NCI-H1417 treated with DMSO at 0.1 percent for 48 hours (cell line): ENCODE measurements around the gene CNNM4.
A peak's percentile ranks its signal among the peaks of the same experiment; 100 is the strongest.

Source experiments
- DNase-seq: peaks from one replicate; lab custom pipeline; 2025; lab: John Stamatoyannopoulos, UW

Gene CNNM4

DNA sequence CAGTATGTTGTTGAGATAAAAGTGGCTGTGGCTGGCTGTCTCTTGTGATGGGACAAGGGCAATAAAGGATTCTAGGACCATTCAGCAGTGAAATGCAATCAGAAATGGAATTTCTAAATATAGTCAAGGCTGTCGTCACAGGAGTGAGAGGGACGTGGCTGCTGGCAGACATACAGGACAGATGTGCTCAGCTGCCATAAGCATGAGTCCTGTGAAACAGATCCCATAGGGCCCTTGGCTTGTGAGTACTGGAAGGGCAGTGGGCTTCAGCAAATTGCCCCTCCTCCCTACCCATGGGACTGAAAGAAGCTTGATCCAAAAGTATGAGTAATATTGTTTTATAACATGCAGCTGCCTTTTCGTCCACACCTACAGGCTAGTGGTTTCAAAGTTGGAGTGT is 51.2 kb downstream of the CNNM4 start:
- DNase-seq: no peak

DNA sequence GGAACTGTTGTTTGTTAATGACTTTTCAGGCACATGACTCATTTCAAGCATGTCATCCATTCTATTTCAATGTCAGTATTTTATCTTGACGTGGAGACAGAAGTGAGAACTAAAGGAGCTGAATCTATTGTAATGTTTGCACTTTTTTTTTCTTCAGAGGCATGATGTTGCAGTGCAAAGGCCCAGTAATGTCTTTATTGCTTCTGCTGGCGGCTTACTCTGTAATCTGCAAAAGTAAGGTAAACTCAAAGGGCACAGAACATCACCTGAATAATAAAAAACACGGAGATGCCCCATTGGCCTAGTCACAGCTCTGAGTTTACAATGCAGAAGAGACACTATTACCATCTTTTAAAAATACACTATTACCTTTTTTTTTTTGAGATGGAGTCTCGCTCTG is 53.0 kb downstream of the CNNM4 start:
- no peak for DNase-seq

GRCh38 chr2:96815326-96816126 is 54.8 kb downstream of the CNNM4 start:
- DNase-seq: no peak

DNA sequence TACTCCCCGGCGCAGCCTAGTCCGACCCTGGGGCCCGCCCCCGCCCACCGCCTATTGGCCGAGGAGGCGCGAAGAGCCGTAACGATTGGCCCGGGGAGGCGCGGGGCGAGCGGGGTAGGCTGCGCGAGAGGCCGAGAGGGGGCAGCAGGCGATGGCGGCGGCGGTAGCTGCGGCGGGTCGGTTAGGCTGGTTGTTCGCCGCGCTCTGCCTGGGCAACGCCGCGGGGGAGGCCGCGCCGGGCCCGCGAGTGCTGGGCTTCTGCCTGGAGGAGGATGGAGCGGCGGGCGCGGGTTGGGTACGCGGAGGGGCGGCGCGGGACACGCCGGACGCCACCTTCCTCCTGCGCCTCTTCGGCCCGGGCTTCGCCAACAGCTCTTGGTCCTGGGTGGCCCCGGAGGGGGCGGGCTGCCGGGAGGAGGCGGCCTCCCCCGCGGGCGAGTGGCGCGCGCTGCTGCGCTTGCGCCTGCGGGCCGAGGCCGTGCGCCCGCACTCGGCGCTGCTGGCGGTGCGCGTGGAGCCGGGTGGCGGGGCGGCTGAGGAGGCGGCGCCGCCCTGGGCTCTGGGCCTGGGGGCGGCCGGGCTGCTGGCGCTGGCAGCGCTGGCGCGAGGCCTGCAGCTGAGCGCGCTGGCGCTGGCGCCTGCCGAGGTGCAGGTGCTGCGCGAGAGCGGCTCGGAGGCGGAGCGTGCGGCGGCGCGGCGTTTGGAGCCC is 55.6 kb downstream of the CNNM4 start, which contains the start of gene CNNM3:
Gene CNNM3 (plus strand): TSS at position 142 of the 709 bp plus-strand sequence. CDS start 10 bp downstream, at position 152.
- DNase-seq: peak; percentile 60

- DNase-seq: no peak
Observed at GRCh38 chr2:96816836-96817702, 56.4 kb downstream of the CNNM4 start.

GRCh38 chr2:96817882-96818281 is 57.2 kb downstream of the CNNM4 start:
- DNase-seq: no peak

DNA sequence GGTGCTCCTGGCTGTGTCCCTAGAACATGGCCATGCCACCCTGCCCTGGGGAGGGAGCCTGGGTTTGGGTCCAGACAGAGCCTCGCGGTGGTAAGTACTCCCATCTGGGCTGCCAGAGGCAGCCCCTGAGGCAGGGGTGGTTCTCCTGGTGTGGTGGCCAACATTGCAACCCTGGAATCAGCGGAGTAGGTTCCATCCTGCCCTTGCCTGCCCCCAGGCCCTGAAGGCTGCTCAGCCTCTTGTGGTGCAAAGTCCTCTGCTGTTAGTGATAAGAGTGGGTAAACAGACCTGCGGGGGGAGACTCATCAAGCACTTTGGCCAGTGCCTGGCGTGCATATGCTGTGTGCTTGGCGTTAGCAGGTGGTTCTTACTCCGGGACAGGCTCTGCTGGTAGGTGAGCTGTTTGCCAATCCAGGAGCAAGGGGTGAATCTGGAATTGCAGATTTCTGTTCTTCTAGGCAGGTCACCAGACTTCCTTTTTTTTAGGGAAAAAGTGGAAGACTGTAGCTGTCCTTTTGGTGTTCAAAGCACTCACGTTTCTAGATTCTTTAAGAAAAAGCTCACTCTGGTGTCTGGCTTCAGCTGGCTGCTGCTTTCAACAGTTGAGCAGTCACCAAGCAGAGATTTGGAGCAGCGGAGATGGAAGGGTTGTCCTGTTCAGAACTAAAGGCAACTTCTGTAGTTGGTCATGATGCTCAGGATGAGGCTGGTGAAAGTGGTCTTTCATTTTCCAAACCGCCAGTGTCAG is 58.6 kb downstream of the CNNM4 start:
- DNase-seq: no peak

DNA sequence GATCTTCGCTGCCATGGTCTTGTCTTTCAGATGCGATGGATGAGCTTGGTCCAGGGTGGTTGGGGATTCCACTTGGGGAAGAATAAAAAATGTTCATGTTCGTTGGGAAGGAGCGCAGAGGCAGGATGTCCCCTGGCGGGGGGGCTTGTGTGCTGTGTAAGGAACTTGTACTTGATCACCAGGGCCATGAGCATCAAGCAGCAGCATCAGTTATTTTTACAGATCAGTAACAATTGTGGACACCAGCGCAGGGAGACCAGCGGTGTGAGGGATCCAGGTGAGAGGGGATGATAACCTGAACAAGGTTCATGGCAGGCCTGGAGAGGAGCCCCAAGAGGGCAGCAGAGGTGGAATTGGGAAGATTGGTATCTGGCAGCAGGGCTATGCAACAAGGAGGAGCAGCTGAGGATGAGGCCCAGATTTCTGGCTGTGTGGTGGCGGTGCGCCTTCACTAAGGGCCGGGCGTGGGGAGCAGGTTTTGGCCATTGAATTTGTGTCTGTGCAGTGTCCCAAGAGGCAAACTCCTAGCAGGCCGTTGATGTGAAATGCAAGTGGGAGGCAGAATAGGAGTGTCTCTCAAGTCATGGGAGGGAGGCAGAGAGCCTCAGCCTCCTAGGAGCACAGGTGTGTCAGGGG is 59.3 kb downstream of the CNNM4 start:
- no peak for DNase-seq

- DNase-seq: no peak
Observed at GRCh38 chr2:96821113-96821675, 60.5 kb downstream of the CNNM4 start.

GRCh38 chr2:96822786-96823185 is 62.1 kb downstream of the CNNM4 start:
- DNase-seq: no peak

DNA sequence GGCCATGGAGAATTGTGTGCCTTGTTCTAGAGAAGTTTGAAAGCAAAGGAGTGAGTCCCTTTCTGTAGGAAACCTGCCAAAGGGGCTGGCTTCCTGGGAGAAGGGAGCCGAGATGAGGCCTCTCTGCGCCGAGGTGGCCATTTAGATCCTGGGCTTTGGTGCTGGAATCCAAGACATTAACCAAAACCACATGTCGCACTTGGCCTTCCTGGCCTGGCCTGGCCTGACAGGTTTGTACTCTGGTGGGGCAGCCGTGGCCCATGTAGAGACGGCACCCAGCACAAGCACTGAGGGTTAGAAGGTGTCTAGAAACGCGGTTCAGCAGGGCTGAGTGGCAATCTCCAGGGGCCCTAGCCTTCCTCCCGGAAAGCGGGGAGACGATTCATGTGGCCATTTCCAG is 62.5 kb downstream of the CNNM4 start:
- no peak for DNase-seq

- no peak for DNase-seq
Observed at GRCh38 chr2:96824079-96824870, 63.6 kb downstream of the CNNM4 start.

DNA sequence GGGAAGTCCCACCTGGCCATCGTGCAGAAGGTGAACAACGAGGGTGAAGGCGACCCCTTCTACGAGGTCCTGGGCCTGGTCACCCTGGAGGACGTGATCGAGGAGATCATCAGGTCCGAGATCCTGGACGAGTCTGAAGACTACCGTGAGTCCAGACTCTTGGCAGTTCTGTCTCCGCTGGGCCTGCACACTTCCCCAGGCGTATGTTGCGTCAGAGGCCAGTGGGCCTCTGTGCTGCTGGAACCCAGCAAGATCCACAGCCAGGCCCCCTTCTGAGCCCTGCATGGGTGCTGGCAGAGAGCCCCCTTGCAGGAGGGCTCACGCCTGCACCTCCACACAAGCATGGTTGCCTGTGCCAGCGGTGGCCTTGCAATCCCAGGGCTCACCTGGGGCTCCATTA is 64.4 kb downstream of the CNNM4 start:
- DNase-seq: no peak

DNA sequence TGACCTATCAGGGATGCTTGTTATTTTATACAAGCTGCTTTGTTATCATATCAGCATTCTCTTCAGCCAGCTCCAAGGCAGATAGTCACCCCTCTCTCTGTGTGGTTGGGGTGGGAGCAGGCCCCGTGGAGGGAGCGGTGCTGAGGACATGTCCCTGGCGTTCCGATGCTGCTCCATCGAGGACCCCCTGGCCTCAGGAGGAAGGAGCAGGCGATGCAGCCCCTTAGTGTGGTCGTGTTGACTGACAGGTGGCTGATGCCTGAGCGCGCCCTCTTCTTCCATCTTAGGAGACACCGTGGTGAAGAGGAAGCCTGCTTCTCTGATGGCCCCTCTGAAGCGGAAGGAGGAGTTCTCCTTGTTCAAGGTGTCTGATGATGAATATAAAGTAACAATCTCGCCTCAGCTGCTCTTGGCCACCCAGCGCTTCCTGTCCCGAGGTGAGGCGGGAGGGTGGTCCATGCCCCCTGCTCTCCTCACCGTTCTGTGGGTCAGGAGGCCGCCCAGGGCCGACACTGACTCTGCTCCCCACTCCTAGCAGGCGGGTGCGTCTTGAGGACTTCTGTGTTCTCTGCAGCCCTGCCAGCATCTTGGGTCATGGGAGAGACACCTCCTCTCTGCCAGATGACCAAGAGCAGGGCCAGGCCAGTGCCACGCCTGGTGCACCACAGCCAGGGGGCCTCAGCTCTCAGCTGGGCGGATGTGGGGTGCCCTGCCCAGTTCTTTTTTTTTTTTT is 66.0 kb downstream of the CNNM4 start:
- no peak for DNase-seq

DNA sequence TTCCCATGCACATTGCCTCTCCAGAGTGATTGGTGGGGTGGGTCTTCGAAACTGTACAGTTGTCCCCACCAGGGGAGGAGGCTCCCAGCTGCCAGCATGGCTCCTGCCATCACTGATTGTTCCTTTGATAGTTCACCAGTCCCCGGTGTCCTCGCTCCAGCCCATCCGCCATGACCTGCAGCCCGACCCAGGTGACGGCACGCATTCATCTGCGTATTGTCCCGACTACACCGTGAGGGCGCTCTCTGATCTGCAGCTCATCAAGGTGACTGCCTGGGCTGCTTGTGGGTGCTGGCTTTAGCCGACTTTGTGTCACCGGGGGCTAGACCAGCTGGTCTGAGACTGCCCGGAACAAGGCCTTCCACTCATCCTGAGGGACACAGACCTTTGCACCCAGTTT is 67.7 kb downstream of the CNNM4 start:
- DNase-seq: no peak

DNA sequence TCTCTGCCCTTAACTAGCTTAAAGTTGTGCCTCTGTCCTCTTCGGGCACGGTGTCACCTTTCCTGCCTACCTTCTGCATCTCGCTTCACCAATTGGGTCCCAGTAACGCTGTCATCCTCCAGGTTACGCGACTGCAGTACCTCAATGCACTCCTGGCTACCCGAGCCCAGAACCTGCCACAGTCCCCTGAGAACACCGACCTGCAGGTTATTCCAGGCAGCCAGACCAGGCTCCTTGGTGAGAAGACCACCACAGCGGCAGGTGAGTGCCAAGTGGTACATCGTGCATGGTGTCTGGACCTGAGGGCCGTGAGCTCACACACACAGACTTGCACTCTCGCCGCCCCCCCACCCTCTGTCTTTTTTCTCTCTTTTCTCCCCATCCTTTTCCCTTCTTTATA is 68.2 kb downstream of the CNNM4 start:
- no peak for DNase-seq

DNA sequence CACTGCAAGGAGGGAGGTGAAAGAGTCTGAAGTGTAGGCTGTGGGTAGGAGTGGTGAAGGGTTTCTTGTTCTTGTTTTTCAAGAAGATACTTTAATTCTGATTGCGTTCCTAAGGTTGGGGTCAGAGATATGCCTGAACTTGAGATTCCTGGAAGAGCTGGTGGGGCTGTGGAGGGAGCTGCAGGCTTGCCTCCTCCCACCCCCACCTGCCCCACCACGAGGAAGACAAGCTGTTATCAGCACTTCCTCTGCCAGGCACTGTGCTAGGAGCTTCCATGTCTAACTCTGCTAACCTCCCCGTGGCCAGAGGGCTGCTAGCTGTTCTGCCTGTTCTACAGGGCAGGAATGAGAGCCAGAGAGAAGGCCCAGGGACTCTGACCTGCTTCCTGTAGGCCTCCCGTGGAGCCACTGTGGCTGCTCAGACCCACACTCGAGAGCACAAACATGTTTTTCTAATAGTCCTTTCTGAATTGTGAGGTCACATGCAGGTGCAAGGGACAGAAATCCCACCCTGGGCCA is 69.4 kb downstream of the CNNM4 start:
- no peak for DNase-seq

DNA sequence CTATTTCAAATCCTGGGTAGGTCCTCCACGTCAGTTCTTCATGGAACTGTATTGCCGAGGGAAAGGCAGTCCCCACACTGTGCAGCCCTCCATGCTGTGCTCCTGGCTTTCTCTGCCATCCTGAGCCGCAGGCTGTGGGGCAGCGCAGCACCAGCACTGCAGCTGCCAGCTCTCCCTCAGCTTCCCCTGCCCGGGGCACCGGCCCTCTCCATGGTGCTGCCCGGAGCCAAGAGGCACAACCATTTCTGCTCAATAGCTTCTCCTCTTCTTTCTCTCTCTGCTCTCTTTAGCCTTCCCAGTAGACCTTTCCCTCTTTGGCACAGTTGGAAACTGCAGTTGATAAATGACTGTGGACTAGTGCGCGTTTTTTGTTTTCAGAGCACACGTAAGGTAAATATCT is 71.0 kb downstream of the CNNM4 start:
- DNase-seq: no peak

GRCh38 chr2:96832408-96832753 is 71.7 kb downstream of the CNNM4 start:
- DNase-seq: no peak
